SKM-1 treated with dmso at 0.1 percent for 144 hours (cell line): ENCODE measurements around the gene MID1.

Experiments used
- DNase-seq: peaks from one replicate; lab custom pipeline; 2025; ENCODE audit not compliant: unreplicated experiment; lab: John Stamatoyannopoulos, UW

Gene MID1

DNA sequence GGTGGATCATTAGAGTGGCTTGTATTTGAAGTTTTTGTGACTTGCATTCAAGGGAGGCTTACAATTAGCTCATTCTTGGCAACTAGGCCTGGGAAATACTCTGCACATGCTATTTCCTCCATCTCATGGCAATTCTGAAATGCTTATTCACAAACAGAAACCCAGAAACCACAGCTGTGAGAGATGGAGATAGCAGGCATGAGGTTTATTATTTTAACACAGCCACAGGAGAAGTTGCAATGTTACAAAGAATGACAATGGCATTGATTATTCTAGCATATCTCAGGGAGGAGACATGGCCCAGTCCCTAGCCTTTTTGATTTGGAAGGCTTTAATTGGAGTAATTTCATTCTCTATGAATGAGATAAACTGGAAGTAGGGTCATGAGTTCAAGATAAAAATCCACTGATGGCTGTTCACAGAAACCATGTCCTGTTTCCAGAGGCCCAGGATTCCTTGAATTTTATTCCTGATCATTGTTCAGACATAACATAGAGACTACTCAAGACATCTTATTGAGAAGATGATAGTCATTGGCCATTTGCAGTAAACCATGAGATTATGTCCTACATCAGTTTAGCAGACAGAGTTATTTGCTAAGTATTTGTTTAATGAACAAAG, 123.9 kb downstream of the MID1 start:
- DNase-seq, result no peak

GRCh38 chrX:10495677-10496076, 124.7 kb downstream of the MID1 start:
- DNase-seq, result no peak

GRCh38 chrX:10492250-10492649, 128.1 kb downstream of the MID1 start:
- no peak for DNase-seq

DNA sequence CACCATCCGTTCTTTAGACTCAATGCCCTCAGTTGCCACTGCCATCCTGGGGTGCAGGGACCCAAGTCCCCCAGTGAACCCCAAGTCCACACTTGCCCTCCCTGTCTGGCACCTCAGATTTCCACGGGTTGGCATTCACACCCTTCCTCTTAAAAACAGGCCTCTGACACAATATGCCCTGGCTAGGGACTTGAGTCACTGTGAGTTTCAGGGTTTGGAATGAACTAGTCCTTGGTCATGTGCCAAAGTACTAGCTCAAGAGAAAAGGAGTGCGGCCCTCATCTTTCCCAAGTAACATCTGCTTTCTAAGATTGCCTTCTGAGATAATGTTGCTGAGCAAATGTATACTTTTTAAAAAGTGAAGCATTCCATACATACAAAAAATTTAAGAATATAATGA, 134.0 kb downstream of the MID1 start:
- DNase-seq, result no peak

DNA sequence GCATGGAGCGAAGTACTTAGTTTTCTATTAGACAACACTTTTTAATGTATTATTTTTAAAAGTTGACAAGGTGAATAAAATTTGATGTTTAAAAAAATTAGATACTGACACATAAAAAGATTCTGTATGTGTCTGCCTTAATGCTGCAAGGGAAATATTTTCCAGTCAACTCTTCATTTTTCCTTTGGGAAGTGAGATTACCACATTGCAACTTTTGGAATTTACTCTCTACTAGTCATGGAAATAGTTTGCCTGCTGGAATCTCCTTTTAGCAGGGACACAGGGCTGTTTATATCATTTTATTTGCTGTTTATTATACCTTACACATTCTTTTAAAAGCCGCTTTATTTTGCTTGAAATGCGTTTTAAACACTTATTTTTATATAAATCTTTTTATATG, 135.1 kb downstream of the MID1 start:
- no peak for DNase-seq

DNA sequence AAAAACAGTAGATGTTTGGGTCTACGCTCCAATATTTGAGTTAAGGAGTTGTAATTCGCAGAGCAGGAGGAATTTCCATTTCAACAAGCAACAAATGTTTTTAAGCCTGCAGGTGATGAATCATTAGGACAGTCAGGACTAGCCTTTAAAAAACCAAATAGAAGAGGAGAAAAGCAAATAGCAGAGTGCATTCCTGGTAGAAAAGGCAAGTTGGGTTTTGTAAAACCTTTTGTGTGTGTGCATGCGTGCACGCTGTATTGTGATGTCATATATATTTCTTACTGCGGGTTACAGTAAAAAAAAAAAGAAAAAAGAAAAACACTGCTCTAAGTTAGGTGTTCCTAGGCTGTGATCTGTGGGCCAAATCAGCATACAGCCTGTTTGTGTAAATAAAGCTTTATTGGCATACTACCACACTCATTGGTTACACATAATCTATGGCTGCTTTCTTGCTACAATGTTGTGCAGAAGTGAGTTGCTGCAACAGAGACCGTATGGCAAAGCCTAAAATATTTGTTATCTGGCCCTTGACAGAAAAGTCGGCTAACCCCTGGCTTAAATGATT, 135.6 kb downstream of the MID1 start:
- DNase-seq, result no peak

- DNase-seq, result no peak
Measured at GRCh38 chrX:10483191-10483831, 137.1 kb downstream of the MID1 start.

DNA sequence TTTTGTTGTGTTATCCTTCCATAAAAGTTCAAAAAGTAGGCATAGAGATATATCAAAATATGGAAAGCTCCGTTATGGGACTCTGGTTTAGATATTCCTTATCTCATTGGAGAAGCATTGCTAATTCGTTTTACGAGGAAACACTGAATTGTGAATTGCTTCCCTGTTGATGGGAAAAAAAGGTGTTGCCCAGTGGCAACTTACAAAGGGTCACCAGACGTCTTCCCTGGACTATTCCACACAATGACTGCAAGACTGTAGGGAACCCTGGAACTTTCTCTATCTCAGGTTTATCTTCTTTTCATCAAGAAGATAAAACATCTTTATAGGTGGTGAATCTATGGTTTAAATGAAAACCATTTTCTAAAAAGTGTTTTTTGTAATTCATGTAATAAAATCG, 137.7 kb downstream of the MID1 start:
- DNase-seq, result no peak

DNA sequence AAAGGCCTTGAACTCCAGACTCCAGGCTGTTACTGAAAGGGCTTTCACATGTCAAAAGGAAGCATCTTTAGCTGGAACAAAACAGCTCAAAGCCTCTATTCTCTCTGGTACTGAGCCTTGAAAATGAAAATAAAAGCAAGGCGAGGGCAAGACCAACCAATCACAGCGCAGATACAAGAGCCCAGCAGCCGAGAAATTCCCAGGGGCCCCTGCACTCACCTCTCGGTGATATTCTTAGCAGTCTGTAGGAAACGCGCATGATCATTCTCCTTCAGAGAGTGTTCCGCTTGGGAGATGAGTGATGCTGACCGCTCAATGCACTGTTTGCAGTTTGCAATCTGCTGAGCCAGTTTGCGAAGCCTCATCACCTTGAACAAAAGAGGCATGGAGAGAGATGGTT, 138.1 kb downstream of the MID1 start:
- DNase-seq, result no peak

DNA sequence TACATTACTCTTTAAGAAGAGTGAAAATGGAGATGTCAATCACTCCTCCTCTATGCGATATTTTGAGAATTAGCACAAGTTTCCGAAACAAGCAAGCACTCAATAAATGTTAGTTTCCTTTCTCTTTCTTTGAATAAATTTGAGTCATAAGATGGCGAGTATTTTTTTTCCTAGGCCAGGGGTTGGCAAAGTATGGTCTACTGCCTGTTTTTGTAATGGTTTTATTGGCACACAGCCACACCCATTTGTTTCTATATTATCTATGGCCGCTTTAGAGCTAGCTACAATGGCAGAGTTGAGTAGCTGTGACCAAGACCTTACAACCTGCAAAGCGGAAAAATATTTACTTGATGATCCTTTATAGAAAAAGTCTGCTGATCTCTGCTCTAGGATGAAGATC, 139.5 kb downstream of the MID1 start:
- no peak for DNase-seq

DNA sequence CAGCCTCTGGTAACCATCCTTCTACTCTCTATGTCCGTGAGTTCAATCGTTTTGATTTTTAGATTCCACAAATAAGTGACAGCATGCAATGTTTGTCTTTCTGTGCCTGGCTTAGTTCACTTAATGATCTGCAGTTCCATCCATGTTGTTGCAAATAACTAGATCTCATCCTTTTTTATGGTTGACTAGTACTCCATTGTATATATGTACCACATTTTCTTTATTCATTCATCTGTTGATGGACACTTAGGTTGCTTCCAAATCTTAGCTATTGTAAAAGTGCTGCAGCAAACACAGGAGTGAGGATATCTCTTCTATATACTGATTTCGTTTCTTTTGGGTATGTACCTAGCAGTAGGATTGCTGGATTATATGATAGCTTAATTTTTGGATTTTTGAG, 140.9 kb downstream of the MID1 start:
- DNase-seq, result no peak

DNA sequence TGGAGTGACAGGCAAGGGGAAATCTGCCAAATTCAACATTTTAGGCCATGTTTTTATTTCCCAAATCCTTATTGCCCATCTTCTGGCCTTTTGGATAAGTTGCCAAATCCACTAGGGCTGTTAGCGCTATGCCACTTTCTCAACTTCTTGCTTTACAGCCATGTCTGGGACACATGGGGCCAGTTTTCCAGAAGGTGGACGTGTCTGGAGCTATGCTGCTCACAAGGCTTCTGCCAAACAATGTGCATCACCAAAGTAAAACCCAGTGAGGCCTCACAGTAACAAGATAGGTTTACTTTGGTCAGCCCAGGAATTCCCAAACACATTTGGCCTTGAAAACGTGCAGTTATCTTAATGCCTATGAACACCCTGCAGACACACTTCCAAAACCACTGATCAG, 142.9 kb downstream of the MID1 start:
- no peak for DNase-seq

GRCh38 chrX:10474913-10475568, 145.3 kb downstream of the MID1 start:
- no peak for DNase-seq

DNA sequence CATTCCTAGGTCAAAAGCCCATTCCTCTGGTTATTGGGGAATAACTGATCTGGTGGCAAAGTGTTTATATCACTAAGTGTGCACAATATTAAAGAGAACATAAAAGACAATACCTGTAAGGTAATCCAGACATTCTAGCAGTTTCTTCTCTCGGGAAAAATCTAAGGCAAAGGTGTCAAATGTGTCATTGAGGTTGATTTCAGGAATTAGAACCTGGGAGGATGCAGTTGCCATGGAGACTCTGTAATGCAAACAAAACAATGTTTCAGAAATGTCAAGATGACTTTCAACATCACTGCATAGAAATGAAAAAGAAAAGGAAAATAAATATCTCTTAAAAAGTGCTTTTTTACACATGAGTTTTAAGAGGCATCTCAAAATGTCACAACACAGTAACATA, 145.9 kb downstream of the MID1 start:
- DNase-seq, result no peak

DNA sequence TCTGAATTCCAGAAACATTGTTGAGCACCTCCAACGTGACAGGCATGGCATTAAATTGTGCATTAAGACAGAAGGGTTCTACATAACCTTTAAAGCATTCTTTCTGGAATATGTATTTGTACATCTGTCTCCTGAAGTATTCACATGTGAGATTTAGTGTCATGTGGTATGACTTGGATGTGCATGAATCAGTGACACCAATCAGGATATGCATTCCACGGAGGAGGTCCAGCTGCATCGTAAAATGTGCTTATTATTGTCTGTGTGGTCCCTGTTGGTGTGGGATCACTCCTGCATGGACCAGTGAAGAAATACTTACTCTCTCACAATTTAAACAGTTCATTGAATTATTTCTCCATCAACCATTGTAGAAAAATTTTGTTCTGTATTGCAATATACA, 149.0 kb downstream of the MID1 start:
- no peak for DNase-seq

DNA sequence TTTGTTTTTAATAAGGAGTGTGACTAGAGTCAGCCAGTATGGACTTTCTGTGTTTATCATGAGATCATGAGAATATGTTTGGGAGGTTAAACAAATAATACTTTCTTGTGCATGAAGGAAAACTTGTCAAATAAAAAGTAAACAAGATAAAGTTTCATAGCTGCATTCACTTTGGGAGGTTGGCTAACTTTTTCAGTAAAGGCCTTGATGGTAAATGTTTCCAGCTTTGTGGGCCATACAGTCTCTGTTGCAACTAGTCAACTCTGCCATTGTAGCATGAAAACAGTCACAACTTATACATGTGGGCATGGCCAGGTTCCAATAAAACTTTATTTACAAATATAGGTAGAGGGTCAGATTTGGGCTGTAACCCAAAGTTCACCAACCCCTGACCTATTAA, 150.4 kb downstream of the MID1 start:
- DNase-seq, result no peak

- peak; percentile 56 for DNase-seq
Measured at GRCh38 chrX:10467793-10468192, 152.6 kb downstream of the MID1 start.

DNA sequence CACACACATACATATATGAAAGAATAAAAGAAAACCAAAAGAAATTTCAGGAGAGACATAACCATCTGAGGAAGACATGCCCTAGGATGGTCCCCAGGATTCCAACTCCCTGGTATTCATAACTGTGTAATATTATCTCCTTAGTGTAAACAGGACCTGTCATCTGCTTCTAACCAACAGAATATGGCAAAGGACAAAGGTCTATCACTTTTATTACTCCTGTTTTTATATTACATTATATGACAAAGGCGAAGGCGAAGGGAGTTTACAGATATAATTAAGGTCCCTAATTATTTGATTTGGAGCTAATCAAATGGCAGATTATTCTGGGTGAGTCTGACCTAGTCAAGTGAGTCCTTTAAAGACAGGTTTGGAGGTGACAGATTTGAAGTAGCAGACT, 155.1 kb downstream of the MID1 start:
- DNase-seq, result no peak

- DNase-seq, result no peak
Measured at GRCh38 chrX:10457092-10457491, 163.3 kb downstream of the MID1 start.

DNA sequence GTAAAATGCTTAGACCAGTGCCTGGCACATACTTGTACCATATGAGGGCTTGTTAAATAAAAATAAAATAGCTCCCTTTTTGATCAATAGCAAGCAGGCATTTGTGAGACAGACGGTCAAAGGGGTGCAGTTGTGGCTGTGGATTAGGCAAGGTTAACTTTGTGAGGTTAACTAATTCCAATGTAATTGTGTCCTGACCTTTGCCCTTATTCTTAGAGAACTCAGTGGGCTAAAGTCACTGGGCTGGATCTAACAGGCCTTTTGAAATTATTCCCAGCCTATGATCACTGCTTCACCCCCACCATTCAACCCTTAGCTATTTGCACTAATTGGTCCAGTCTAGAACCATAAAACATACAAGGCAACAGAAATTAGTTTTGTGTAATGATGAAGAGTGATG, 166.4 kb downstream of the MID1 start:
- DNase-seq, result no peak

DNA sequence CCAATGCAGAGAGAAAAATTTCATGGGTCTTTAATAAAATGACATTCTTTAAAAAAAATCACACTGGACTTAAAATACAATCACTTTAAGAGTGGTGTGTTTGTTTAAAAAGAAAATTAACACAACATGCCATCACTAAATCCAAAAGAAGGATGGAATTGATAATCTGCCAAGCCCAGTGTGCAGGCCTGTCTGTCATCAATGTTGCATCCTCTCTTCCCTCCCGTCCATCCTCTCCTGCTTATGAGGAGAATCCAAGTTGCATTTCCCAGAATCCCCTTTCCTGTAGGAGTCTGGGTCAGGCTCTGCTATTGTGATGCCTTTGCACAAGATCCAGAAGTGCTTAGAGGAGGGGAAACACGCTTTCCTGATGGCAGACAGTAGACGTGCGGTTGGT, 169.4 kb downstream of the MID1 start:
- no peak for DNase-seq

DNA sequence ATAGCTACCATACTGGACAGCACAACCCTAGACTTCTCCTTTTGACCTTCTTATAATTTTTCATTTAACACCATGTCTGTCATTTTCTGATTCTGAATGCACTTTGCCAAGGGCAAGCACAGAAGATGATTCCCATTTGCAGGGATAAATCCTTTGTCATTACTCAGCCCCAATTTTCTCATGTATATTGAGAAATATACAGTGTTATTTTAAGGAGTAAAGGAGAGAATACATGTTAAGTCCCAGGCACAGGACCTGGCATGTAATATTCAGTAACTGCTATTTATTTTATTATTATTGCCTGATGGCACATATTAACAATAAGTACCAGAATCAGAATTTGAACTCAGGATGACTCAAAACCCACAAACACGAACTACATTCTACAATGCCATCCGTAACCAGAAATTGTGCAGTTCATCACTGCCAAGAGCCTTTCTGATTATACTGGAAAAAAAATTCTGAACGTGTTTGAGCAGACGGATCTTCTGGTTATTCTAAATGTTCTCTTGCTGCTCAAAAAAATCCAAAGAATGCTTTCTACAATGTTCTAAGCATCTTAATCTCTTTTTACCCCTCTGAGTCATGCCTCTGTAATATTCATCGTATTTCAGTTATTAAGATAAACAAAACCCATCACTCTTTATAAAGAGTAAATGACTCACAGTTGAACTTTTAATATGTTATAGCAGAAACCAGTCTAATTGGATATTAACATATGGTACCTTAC, 170.0 kb downstream of the MID1 start:
- DNase-seq, result no peak
